ENCODE data around the gene WWOX.

WWOX gene

GRCh38 chr16:78931678-78932077, 832.2 kb downstream of the WWOX start:
- no peak for DNase-seq (ENCODE audit: low read depth, low spot score)

GRCh38 chr16:78932355-78932943, 833.0 kb downstream of the WWOX start:
- DNase-seq (ENCODE audit: low read depth, low spot score), result no peak

DNA sequence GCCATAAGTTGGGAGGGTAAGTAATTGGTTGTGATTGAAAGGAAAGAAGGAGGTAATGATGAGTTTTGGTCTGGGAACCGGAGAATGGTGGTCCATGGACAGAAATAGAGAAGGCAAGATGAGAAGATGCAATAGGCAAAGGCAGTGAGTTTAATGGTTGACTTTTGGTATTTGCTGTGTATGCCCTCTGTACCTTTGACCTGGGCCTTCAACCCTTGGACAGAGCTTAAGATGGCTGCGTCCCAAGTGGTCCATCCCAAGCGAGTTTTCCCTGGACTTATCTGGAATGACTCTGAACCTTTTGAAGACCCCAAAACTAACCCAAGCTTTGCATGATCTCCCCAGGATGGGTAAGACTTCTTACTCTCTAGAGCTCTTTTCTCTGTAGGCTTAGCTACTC, 836.6 kb downstream of the WWOX start:
- no peak for DNase-seq (ENCODE audit: low read depth, low spot score)

DNA sequence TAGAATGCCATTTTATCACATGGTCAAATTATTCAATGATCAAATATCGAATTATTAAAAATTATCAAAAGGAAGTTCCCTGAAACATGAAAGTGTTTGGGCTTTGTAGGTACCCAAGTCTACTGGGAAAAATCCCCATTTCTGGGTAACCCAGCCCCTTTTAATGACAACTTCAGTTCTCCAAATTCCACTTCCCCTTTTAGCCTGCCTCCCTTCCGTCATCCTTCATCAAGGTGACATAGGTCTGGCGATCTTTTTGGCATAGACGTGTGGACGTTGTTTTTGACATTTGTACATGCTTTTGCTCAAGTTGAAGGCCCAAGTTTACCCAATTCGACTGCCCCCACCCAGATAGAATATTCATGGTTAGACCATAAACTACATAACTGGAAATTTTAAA, 840.1 kb downstream of the WWOX start:
- no peak for DNase-seq (ENCODE audit: low read depth, low spot score)

DNA sequence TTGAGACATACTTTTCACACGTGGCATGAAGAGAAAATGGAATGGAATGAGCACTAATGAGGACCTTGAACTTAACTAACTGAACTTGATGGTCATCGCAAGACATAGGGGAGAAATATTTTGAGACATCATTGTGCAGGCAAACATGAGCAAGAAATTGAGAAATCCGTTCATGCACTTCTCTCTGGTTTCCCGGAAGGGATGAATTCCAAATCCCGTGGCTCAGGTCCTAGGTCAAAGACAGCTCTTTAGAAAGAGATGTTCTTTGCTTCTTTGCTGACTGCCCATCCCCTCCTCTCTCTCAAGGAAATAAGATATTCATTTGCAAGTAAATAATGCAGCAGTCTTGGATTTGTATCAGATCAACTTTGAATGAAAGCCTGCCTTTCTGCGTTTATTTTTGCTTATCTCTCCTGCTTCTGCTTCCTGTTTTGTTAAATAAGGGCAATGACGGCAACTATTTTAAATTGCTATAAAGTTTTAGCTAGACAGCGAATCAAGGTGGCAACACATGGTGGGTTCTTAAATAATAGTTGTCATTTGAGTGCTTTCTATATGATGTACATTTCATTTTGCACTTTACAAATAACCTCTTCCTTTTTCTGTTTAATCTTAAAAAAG, 843.3 kb downstream of the WWOX start:
- no peak for DNase-seq (ENCODE audit: low read depth, low spot score)

GRCh38 chr16:78945336-78945735, 845.9 kb downstream of the WWOX start:
- DNase-seq (ENCODE audit: low read depth, low spot score), result no peak

DNA sequence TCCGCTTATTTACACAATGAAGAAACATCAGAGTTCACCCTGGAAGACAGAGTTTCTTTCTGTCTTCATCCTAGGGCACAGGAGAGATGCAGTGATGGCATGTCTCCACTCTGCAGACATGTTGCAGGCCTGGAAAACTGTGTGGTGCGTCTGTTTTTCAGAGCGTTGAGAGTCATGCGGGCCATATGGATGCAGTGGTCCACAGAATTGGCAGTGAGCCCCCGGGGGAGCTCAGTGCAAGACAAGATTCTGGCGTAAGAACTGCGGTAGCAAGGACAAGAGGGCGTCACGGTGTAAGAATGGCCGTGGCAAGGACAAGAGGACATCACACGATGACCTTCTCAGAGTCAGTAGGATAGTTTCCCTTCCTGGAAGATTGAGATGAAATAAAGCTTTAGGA, 847.1 kb downstream of the WWOX start:
- no peak for DNase-seq (ENCODE audit: low read depth, low spot score)

DNA sequence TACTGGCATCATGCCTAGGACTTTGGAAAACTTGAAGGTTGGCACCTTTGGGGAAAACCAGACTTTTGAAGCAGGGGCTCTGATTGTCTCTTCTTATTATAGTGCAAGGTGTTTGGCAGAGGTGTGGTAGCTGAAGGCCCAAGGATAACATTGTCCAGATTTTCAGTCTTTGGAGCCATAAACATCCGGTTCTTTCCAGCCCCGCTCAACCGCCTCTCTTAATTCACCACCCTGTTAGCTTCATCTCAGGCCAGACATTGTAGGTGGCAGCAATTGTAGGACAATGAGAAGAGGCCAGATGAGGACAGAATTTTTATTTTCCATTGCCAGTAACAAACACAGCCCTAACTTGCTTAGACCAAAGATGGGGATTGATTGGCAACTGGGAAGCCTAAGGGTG, 851.3 kb downstream of the WWOX start:
- no peak for DNase-seq (ENCODE audit: low read depth, low spot score)

- no peak for DNase-seq (ENCODE audit: low read depth, low spot score)
Measured at GRCh38 chr16:78952630-78953029, 853.2 kb downstream of the WWOX start.

DNA sequence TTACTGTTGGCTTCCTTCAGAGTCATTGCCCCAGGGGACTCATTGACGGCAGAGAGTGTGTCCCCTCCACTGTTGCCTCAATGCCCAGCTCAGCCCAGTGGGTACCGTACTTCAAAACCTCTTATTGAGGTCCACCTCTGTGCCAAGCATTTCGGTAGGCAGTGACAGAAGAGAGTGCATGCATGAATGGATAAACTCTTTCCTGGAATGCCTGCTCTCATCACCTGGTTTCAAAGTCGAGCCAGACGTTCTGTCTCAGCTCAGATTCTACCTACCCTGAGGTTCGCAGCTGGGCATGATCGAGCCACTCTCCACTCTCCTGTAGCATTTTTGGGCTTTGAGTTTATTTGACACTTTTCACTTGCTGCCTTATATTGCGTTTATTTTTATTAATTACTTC, 854.1 kb downstream of the WWOX start:
- DNase-seq (ENCODE audit: low read depth, low spot score), result no peak

DNA sequence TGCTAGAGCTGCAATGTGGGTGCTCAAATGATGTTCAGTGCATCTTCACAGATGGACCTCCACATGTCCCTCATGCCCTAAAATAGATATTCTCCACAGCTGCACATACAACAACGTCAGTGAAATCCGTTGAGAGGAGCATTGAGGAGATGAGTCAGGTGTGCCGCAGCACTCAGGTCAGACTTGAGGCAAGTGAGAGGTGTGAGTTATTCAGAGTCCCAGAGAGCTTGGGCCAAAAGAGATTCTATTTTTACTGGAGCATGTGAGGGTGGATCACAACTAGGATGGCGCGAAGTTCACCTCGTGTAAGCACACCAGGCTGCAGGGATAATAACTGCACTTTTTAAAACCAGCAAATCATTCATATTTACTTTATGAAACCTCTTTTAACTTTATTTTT, 855.8 kb downstream of the WWOX start:
- no peak for DNase-seq (ENCODE audit: low read depth, low spot score)

DNA sequence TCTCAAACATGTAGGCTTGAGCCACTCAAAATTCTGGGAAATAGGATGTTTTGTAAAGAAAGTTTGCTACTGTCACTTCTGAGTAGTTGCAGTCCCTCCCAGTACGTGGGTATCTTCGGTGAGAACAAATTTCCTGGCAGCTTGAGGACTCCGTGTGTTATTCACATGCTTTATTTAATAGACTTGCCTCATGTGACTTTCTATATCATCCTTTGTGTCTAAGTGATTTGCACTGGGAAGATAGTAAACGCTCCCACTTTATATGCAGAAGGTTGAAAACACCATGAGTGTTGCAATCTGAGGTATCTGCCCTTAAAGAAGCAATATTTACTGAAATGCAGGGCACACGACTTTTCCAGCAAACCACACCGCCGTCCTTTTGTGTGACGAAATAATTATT, 857.4 kb downstream of the WWOX start:
- no peak for DNase-seq (ENCODE audit: low read depth, low spot score)

DNA sequence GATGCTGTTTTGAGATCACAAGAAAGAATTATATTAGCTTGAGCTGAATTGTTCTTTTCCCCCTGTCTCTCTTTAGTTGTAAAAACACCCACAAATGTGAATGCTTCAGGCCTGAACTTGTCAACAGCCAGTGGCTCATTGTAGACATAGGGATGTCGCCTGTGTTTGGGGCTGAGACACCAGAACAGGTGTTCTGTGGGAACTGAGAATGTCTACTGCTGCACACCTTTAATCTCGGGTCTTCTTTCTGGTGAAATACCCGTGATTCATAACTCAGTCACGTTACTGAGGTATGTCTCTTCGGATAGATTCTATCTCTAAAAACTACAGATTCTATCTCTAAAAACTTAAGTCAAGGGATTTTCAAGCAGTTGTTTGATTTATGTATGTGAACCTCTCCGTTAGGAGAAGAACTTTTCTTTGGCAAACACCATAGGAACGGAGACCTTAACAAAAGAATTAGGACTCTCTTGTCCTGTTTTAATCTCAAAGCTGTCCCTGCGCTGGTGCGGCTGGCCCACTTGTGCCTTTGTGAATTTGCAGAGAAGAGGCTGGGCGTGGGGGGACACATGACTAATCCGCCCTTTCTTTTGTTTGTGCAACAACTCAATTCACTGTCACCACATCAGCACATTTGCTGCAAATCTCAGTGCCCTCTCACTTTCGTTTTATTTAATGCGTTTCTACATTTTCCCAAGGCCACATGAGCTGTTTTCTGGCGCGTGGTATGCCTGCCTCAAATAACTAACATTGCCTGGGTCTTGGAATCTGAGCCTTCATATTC, 858.1 kb downstream of the WWOX start:
- no peak for DNase-seq (ENCODE audit: low read depth, low spot score)

DNA sequence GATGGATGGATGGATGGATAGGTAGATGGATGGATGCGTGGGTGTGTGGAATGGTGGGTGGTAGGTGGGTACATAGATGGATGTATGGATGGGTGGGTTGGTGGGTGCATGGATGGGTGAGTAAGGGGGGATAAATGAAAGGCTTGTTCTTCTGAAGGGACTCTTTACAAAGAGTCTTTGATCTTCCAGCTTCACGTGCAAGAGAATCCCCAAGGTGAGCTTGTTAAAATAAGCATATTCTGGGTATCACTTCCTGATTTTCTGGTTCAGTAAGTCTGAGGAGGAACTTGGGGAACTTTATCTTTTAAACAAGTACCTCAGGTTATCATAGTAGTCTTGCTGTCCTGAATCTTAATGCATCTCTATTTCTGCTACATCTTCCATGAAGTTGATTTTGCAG, 862.0 kb downstream of the WWOX start:
- DNase-seq (ENCODE audit: low read depth, low spot score), result no peak

- no peak for DNase-seq (ENCODE audit: low read depth, low spot score)
Measured at GRCh38 chr16:78962457-78962929, 863.0 kb downstream of the WWOX start.

DNA sequence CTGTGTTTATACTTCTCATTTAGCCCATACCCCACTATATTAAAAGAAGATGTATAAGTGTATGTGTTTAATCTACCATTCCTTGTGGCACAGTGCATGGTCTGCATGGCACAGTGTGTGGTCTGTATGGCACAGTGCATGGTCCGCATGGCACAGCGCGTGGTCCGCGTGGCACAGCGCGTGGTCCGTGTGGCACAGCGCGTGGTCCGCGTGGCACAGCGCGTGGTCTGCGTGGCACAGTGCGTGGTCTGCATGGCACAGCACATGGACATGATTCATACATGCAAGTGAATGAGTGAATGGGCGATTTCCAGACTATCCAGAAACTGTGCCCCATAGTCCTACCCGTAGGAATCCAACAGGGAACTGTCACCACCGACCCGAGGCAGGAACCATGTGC, 868.5 kb downstream of the WWOX start:
- DNase-seq (ENCODE audit: low read depth, low spot score), result no peak

DNA sequence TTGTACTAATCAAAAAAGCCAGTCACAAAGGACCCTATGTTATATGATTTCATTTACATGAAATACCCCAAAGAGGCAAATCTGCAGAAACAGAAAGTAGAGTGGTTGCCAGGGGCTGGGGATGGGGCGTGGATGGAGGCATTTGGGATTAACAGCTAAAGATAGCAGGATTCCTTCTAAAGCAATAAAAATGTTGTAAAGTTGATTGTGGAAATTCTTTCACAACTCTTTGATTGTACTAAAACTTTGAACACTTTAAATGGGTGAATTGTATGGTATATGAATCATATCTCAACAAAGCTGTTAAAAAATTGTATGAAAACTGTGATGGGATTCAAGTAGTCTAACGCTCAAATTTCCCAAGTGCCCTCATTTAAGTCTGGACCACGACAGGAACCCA, 870.3 kb downstream of the WWOX start:
- DNase-seq (ENCODE audit: low read depth, low spot score), result no peak

- DNase-seq (ENCODE audit: low read depth, low spot score), result no peak
Measured at GRCh38 chr16:78970650-78971049, 871.2 kb downstream of the WWOX start.

DNA sequence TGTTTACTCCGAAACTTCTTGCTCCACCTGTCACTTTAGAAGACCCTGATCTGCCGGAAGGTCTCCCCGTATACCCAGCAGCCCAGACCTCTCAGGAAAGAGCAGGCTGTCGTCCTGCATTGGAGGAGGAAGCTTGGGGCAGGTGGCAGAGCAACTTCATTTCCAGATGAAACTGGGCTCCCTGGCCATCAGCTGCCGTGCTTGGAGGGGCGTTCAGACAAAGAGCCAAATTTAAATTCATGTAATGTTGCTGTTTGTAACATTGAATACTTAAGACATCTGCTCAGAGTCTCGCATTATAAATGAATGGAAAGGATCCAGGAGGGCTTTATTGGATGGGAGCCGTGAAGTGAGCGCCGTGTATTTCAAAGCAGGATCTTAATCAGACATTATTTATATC, 872.6 kb downstream of the WWOX start:
- no peak for DNase-seq (ENCODE audit: low read depth, low spot score)

DNA sequence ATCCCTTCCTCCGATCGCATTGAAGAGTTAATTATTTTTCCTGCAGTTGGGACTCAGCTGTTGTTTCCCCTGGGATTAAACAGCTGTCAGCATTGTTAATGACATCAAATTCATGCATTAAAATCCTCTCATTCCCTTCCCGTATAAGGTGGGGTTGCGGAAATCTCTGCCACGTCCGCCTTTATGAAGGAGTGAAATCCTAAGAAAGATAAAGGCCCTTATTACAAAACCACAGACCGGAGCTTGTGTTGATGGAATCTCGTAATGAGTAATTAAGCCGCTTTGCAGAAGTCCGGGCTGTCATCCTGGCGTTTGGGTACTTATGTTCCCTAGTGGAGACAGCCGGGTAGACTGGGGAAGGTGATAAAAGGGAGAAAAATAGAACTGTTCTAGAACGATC, 873.5 kb downstream of the WWOX start:
- DNase-seq (ENCODE audit: low read depth, low spot score), result no peak

- no peak for DNase-seq (ENCODE audit: low read depth, low spot score)
Measured at GRCh38 chr16:78976212-78976611, 876.8 kb downstream of the WWOX start.

DNA sequence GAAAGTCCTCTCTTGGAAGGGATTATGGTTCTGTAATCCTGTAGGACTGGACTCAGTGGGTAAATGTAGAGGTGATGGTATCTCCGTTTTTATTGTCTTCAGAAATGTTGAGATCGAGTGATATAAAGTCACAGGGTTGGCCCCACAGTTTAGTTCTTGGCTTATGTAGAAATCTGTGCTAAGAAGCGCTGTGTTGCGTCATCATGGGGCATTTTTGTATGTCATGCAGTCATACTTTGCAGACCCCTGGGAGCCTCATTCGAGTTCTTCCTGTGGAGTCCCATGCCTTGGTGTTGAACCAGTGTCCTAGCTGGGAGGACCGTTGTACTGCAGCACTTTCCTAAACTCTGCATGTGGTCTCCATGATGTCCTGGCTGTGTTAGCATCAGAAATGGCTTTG, 881.4 kb downstream of the WWOX start:
- no peak for DNase-seq (ENCODE audit: low read depth, low spot score)

DNA sequence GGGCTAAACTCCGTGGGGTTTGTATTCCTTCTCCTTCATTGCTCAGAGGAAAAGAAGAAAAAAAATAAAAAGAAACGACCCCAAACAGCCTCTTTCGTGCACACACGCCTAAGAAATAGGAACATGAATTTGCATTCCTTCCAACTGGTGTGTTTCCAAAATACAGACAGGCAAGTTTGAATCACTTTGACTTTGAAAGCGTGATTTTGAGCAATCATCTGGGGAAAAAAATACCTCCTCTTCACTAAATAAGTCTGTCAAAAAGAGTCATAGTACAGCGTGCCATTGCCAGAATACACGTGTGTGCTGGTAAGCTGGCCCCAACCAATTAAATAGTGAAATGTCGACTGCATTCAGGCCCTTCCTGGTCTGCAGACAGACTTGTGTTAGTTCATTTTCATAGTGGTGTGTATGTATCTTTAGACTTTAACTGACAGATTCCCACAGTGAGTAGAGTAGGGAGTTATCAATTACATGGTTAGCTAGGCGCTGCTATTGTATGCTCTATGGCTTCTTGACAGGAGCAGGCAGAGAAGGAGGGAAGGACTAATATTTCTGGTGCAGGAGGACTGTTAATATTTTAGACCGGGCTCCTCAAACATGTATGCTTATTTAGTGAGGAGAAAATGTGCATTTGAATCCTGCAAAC, 882.8 kb downstream of the WWOX start:
- no peak for DNase-seq (ENCODE audit: low read depth, low spot score)
